Fibroblast of pulmonary artery (primary cell): ENCODE data around the gene MTA3.

ENCODE experiments used
- DNase-seq: peaks from one replicate; pipeline ENCODE4 v3.0.0-alpha.2; 2010; ENCODE audit warnings: low read depth
- H3K4me3 ChIP-seq: replicated peaks from 2 replicates; pipeline ENCODE4 v1.5.1; 2011; ENCODE audit warnings: low read depth, mild to moderate bottlenecking, control low read depth, low read length, moderate library complexity
- CTCF ChIP-seq: IDR thresholded peaks from 2 replicates; pipeline ENCODE4 v1.5.1; 2011; ENCODE audit warnings: mild to moderate bottlenecking, control low read depth, low read length, inconsistent platforms; ENCODE audit errors: missing control alignments

The MTA3 gene

GRCh38 chr2:42693688-42694479 lies 125.5 kb downstream of the MTA3 start:
- H3K4me3 ChIP-seq = no peak overlapping the region
- TF ChIP-seq CTCF = no peak
- DNase-seq = no peak

- no peak for TF ChIP-seq CTCF
- H3K4me3 ChIP-seq = no peak overlapping the region
- no peak for DNase-seq
These were observed 128.6 kb downstream of the MTA3 start for GRCh38 chr2:42696987-42697386.

- H3K4me3 ChIP-seq = no peak overlapping the region
- TF ChIP-seq CTCF = no peak
- DNase-seq = no peak
These were observed 130.5 kb downstream of the MTA3 start for GRCh38 chr2:42698940-42699339.

GRCh38 chr2:42706836-42707235 lies 138.4 kb downstream of the MTA3 start:
- no peak for TF ChIP-seq CTCF
- H3K4me3 ChIP-seq = no peak overlapping the region
- DNase-seq = no peak

GRCh38 chr2:42708179-42708578 lies 139.7 kb downstream of the MTA3 start:
- DNase-seq = no peak
- H3K4me3 ChIP-seq = no peak overlapping the region
- TF ChIP-seq CTCF = no peak

- H3K4me3 ChIP-seq = no peak overlapping the region
- no peak for TF ChIP-seq CTCF
- no peak for DNase-seq
These were observed 143.5 kb downstream of the MTA3 start for GRCh38 chr2:42711896-42712295.

- TF ChIP-seq CTCF = no peak
- no peak overlapping the region for H3K4me3 ChIP-seq
- no peak for DNase-seq
These were observed 144.5 kb downstream of the MTA3 start for GRCh38 chr2:42712934-42713333.
